ENCODE results near the gene TBX2. TPM values are rescaled to one million over a fixed set of nuclear protein-coding genes. Genes with fewer than 3 reads are reported as not detected.
A peak's percentile ranks its signal among the peaks of the same experiment; 100 is the strongest.

TBX2 gene
- total and polyA plus RNA-seq, 2 of the 13 experiments (the other 11 are each of a cell fraction or from before 2014, with no cell fraction given) = 2.8 to 15.3 TPM

DNA sequence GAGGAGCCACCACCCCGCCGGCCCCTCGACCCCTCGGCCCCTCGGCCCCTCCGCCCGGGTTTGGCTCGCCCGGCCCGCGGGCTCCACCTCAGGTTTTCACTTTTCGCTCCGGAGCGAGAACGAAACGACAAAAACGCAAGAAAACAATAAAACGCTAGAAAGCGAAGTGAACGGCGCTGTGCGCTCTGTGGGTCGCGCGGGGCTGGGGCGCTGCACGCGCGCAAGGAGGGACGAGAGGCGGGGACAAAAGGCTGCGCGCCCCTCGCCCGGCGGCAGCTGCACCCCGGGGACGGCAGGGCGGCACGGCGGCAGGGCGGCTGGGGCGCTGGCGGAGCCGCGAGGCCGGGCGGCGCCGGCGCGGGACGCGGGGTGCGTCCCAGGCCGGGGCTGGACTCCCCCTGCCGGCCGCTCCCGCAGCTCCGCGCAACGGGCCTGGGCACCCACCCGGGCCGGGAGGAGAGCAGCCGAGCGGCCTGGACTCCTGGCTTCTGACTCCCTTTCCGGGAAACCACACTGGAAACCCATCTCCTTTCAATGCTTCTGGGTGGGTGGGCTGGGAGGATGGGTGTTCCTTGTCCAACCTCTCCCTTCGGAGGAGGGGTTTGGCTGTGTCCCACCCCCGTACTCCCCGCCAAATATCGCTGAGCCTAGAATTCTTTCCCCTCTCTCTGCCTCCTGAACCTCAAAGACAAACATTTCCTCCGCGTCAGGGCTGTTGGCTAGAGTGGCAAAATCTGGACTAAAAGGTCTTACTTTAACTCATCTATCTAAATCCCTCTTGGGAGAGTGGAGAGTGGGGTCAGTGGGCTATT lies 9.9 kb downstream of the TBX2 start (continued):
- TF ChIP-seq SIN3A (IDR thresholded peaks at IDR 0.05; ENCODE audit: borderline replicate concordance, low read depth, low read length) (no peak), NFATC3 (CRISPR knock-in tag; IDR thresholded peaks at IDR 0.05) (no peak), U2AF1 (optimal IDR thresholded peaks at IDR 0.05; ENCODE audit: low read depth, low read length) (peak; percentile 83), KLF11 (CRISPR knock-in tag; IDR thresholded peaks at IDR 0.05) (no peak), RFXAP (CRISPR knock-in tag; IDR thresholded peaks at IDR 0.05; ENCODE audit: borderline replicate concordance) (peak; percentile 65; the same call in 1 of the 2 replicates), SP140L (CRISPR knock-in tag; IDR thresholded peaks at IDR 0.05; ENCODE audit: borderline replicate concordance) (no peak), PPARG (CRISPR knock-in tag; conservative IDR thresholded peaks at IDR 0.05) (no peak), CREM (IDR thresholded peaks at IDR 0.05) (no peak), CREM (CRISPR knock-in tag; IDR thresholded peaks at IDR 0.05) (no peak), MZF1 (CRISPR knock-in tag; IDR thresholded peaks at IDR 0.05; ENCODE audit: borderline replicate concordance) (no peak), KLF9 (CRISPR knock-in tag; IDR thresholded peaks at IDR 0.05; ENCODE audit: low read depth) (no peak), ATF7-NPFF (CRISPR knock-in tag; IDR thresholded peaks at IDR 0.05; ENCODE audit: low read depth) (no peak; the same call in 1 of the 2 replicates), NRL (CRISPR knock-in tag; IDR thresholded peaks at IDR 0.05; ENCODE audit: borderline replicate concordance) (no peak), MED8 (CRISPR knock-in tag; IDR thresholded peaks at IDR 0.05; ENCODE audit: insufficient replicate concordance) (no peak)
- TF ChIP-seq, protein P1, sequence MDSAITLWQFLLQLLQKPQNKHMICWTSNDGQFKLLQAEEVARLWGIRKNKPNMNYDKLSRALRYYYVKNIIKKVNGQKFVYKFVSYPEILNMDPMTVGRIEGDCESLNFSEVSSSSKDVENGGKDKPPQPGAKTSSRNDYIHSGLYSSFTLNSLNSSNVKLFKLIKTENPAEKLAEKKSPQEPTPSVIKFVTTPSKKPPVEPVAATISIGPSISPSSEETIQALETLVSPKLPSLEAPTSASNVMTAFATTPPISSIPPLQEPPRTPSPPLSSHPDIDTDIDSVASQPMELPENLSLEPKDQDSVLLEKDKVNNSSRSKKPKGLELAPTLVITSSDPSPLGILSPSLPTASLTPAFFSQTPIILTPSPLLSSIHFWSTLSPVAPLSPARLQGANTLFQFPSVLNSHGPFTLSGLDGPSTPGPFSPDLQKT (CRISPR knock-in tag; IDR thresholded peaks at IDR 0.05; ENCODE audit: borderline replicate concordance) = no peak
- TF ChIP-seq, protein P2, sequence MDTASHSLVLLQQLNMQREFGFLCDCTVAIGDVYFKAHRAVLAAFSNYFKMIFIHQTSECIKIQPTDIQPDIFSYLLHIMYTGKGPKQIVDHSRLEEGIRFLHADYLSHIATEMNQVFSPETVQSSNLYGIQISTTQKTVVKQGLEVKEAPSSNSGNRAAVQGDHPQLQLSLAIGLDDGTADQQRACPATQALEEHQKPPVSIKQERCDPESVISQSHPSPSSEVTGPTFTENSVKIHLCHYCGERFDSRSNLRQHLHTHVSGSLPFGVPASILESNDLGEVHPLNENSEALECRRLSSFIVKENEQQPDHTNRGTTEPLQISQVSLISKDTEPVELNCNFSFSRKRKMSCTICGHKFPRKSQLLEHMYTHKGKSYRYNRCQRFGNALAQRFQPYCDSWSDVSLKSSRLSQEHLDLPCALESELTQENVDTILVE (CRISPR knock-in tag; IDR thresholded peaks at IDR 0.05) = no peak
- TF ChIP-seq, protein P3, sequence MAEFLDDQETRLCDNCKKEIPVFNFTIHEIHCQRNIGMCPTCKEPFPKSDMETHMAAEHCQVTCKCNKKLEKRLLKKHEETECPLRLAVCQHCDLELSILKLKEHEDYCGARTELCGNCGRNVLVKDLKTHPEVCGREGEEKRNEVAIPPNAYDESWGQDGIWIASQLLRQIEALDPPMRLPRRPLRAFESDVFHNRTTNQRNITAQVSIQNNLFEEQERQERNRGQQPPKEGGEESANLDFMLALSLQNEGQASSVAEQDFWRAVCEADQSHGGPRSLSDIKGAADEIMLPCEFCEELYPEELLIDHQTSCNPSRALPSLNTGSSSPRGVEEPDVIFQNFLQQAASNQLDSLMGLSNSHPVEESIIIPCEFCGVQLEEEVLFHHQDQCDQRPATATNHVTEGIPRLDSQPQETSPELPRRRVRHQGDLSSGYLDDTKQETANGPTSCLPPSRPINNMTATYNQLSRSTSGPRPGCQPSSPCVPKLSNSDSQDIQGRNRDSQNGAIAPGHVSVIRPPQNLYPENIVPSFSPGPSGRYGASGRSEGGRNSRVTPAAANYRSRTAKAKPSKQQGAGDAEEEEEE (CRISPR knock-in tag; IDR thresholded peaks at IDR 0.05; ENCODE audit: borderline replicate concordance) = no peak
